Left ventricle myocardium superior (tissue), 1 donor: ENCODE data around the gene CEP170. TPM values are rescaled to one million over a fixed set of nuclear protein-coding genes. Genes with fewer than 3 reads are reported as not detected.

Experiments used
- ATAC-seq: fragments of 200-7000 bp; cut with Tn5 transposase; one replicate; pipeline ENCODE4 v1.9.1; 2020; ENCODE audit warnings: mild to moderate bottlenecking, moderate library complexity
- DNase-seq: peaks from one replicate; pipeline ENCODE4 v3.0.0-alpha.2; 2020
- intact Hi-C: fragments of 100-400 bp; cut with micrococcal nuclease; formaldehyde crosslinking; loops from one replicate; pipeline ENCODE4 v1.11.0; 2022
- long read RNA-seq: library from polyadenylated mRNA; unstranded; transcript quantifications from one replicate; pipeline ENCODE4 v2.0.0, GENCODE V29; 2021
- total RNA-seq: library from RNA; stranded (reverse); fragmentation: NEBNext Ultra II Directional; extraction: Animal tissue kit (Norgen Biotek cat#: 25700); gene quantifications from one replicate; pipeline ENCODE4 v1.2.1, GENCODE V29; 2021
- donor health status: DM: no; HTN: yes; CAD: no; lungs with severe emphysema.

The CEP170 gene
- 36.4 TPM for total RNA-seq
- long read RNA-seq, partial matches to known transcripts = 11 of 22 reads
- long read RNA-seq, other reads (novel, unspliced or antisense) = 9 of 22 reads

GRCh38 chr1:243254927-243255790, at the start of gene CEP170:
CEP170 (minus strand) TSS chr1:243255281; CDS start chr1:243225280, 30,001 bp downstream.
- DNase-seq (peak; percentile 95), ATAC-seq (peak; percentile 85)
- intact Hi-C loops = no loop called here

- ATAC-seq = no peak
- DNase-seq = no peak
- intact Hi-C loops = no loop called here
Observed at GRCh38 chr1:243301059-243301458, 46.0 kb upstream of the CEP170 start.

GRCh38 chr1:243299069-243299468, 44.0 kb upstream of the CEP170 start:
- ATAC-seq (no peak), DNase-seq (no peak)
- intact Hi-C loops = no loop called here

- DNase-seq (no peak), ATAC-seq (no peak)
- intact Hi-C loops = no loop called here
Observed at GRCh38 chr1:243294723-243295121, 39.6 kb upstream of the CEP170 start.

- no peak for DNase-seq
- intact Hi-C loops = no loop called here
- no peak for ATAC-seq
Observed at GRCh38 chr1:243293941-243294722, 39.1 kb upstream of the CEP170 start.

GRCh38 chr1:243292117-243292516, 37.0 kb upstream of the CEP170 start:
- intact Hi-C loops = no loop called here
- no peak for DNase-seq
- no peak for ATAC-seq

GRCh38 chr1:243291292-243291691, 36.2 kb upstream of the CEP170 start:
- intact Hi-C loops = no loop called here
- no peak for ATAC-seq
- DNase-seq = no peak

GRCh38 chr1:243288062-243288461, 33.0 kb upstream of the CEP170 start:
- ATAC-seq (no peak), DNase-seq (no peak)
- intact Hi-C loops = no loop called here

- DNase-seq = no peak
- peak; percentile 67 for ATAC-seq
- intact Hi-C loops = no loop called here
Observed at GRCh38 chr1:243287652-243288051, 32.6 kb upstream of the CEP170 start.

GRCh38 chr1:243287123-243287460, 32.0 kb upstream of the CEP170 start:
- intact Hi-C loops = no loop called here
- DNase-seq (no peak), ATAC-seq (no peak)

GRCh38 chr1:243286409-243287122, 31.5 kb upstream of the CEP170 start:
- DNase-seq = no peak
- no peak for ATAC-seq
- intact Hi-C loops = no loop called here

- ATAC-seq = no peak
- no peak for DNase-seq
- intact Hi-C loops = no loop called here
Observed at GRCh38 chr1:243281672-243282071, 26.6 kb upstream of the CEP170 start.

- intact Hi-C loops = no loop called here
- DNase-seq (no peak), ATAC-seq (no peak)
Observed at GRCh38 chr1:243280571-243281129, 25.6 kb upstream of the CEP170 start.

- ATAC-seq (no peak), DNase-seq (no peak)
Observed at GRCh38 chr1:243275316-243275715, 20.2 kb upstream of the CEP170 start.

GRCh38 chr1:243273945-243274344, 18.9 kb upstream of the CEP170 start:
- DNase-seq (no peak), ATAC-seq (no peak)
- intact Hi-C loops = no loop called here

More at GRCh38 chr1:243275316-243275715, 20.2 kb upstream of the CEP170 start:
- intact Hi-C loops = no loop called here

GRCh38 chr1:243273506-243273905, 18.4 kb upstream of the CEP170 start:
- DNase-seq (no peak), ATAC-seq (no peak)

GRCh38 chr1:243272401-243272800, 17.3 kb upstream of the CEP170 start:
- no peak for ATAC-seq
- intact Hi-C loops = no loop called here

More at GRCh38 chr1:243273506-243273905, 18.4 kb upstream of the CEP170 start:
- intact Hi-C loops = no loop called here

GRCh38 chr1:243271996-243272395, 16.9 kb upstream of the CEP170 start:
- ATAC-seq = no peak
- intact Hi-C loops = no loop called here
- DNase-seq = no peak

More at GRCh38 chr1:243272401-243272800, 17.3 kb upstream of the CEP170 start:
- no peak for DNase-seq

GRCh38 chr1:243270097-243270864, 15.2 kb upstream of the CEP170 start:
- no peak for ATAC-seq
- intact Hi-C loops = no loop called here
- no peak for DNase-seq
